IMR-90 (cell line): ENCODE data around the gene CACNA2D3.

ENCODE experiments used
- CEBPB ChIP-seq: IDR thresholded peaks from 2 replicates; pipeline ENCODE4 v1.6.1; 2012; ENCODE audit warnings: low read depth, low read length, improper control_type of control experiment
- CTCF ChIP-seq: conservative IDR thresholded peaks from 2 replicates; pipeline ENCODE4 v1.5.1; 2012; ENCODE audit warnings: mild to moderate bottlenecking, low read depth, low read length, improper control_type of control experiment
- ELK1 ChIP-seq: fragments of 150-350 bp; IDR thresholded peaks from 2 replicates; pipeline ENCODE4 v1.6.1; 2016; ENCODE audit warnings: low read depth, mild to moderate bottlenecking, low read length, moderate library complexity, borderline replicate concordance
- POLR2A ChIP-seq: IDR thresholded peaks from 2 replicates; pipeline ENCODE4 v1.6.1; 2012; ENCODE audit warnings: mild to moderate bottlenecking, low read depth, low read length
- SMC3 ChIP-seq: fragments of 150-350 bp; IDR thresholded peaks from 2 replicates; pipeline ENCODE4 v1.6.1; 2016; ENCODE audit warnings: low read depth, mild to moderate bottlenecking, antibody characterized with exemption, low read length, moderate library complexity
- USF2 ChIP-seq: fragments of 150-350 bp; IDR thresholded peaks from 2 replicates; pipeline ENCODE4 v1.6.1; 2017; ENCODE audit warnings: mild to moderate bottlenecking, antibody characterized with exemption, low read length, low read depth

GRCh38 chr3:54349231-54349652 lies 226.9 kb downstream of the CACNA2D3 start:
- TF ChIP-seq CTCF (no peak), USF2 (no peak), ELK1 (no peak), POLR2A (no peak), SMC3 (no peak), CEBPB (no peak)
